PC-3 (cell line): Measurements from ENCODE around the gene COL8A2.

Experiments used
- CTCF ChIP-seq: fragments of 300-600 bp; sonication (generic); conservative IDR thresholded peaks from 2 replicates; pipeline ENCODE4 v1.5.1; 2017; ENCODE audit warnings: antibody characterized with exemption, low read depth, mild to moderate bottlenecking, low read length
- EZH2 ChIP-seq: fragments of 300-600 bp; sonication (generic); IDR thresholded peaks from one replicate; pipeline ENCODE4 v1.6.1; 2017; ENCODE audit warnings: antibody characterized with exemption, mild to moderate bottlenecking, low read length; ENCODE audit not compliant: unreplicated experiment
- EZH2phosphoT487 ChIP-seq: fragments of 300-600 bp; sonication (generic); IDR thresholded peaks from 2 replicates; pipeline ENCODE4 v1.6.1; 2018; ENCODE audit warnings: mild to moderate bottlenecking, antibody characterized with exemption, low read length, borderline replicate concordance

GRCh38 chr1:36115200-36115669 is 9.8 kb downstream of the COL8A2 start:
- TF ChIP-seq EZH2 (no peak), CTCF (no peak), EZH2phosphoT487 (no peak)
